Naive thymus-derived CD8-positive, alpha-beta T cell (primary cell): ENCODE data around the gene KCNN1. TPM values are rescaled to one million over a fixed set of nuclear protein-coding genes. Genes with fewer than 3 reads are reported as not detected.
"Not testable (repeated sequence)": the region's sequence is repeated elsewhere in the genome, so short reads cannot be mapped to it uniquely, and the experiment has no call there.

ENCODE experiments used
- ATAC-seq, 2 donors: fragments of 150-1000 bp; cut with Tn5 transposase in 1 of 2; sonication (Bioruptor Pico), chemical (Tn5 transposase) in 1 of 2; 1 replicate in 1 of 2; 2 replicates in 1 of 2; pipeline ENCODE4 v1.10.0; 2021; ENCODE audit warnings: mild to moderate bottlenecking in 2 of 2, moderate library complexity in 2 of 2
- POLR2A ChIA-PET: fragments of 350-600 bp; sonication (Branson Sonifier 250); formaldehyde crosslinking; loops from one replicate; lab custom pipeline; 2021; ENCODE audit warnings: antibody characterized with exemption; lab: Charles Lee
- DNase-seq, 10 donors: peaks; one replicate each; pipeline versions ENCODE4 v3.0.0 to v3.0.0-alpha.2; 2020 to 2022
- H3K27ac Mint-ChIP-seq, 10 donors: one replicate each; pipeline ENCODE4 v1.8.0; 2020 to 2022; ENCODE audit warnings: mild to moderate bottlenecking in 10 of 10, mixed read lengths in 10 of 10, moderate library complexity in 4 of 10, inconsistent platforms in 1 of 10
- H3K27me3 Mint-ChIP-seq, 5 donors: one replicate each; pipeline ENCODE4 v1.8.0; 2021 to 2022; ENCODE audit warnings: mixed read lengths in 5 of 5
- H3K36me3 Mint-ChIP-seq, 3 donors: one replicate each; pipeline ENCODE4 v1.8.0; 2020 to 2022; ENCODE audit warnings: mixed read lengths in 3 of 3, mild to moderate bottlenecking in 2 of 3, inconsistent platforms in 1 of 3
- H3K4me1 Mint-ChIP-seq, 4 donors: one replicate each; pipeline ENCODE4 v1.8.0; 2021 to 2022; ENCODE audit warnings: mixed read lengths in 4 of 4
- H3K4me3 Mint-ChIP-seq, 10 donors: one replicate each; pipeline ENCODE4 v1.8.0; 2020 to 2022; ENCODE audit warnings: mild to moderate bottlenecking in 10 of 10, mixed read lengths in 10 of 10, moderate library complexity in 6 of 10, inconsistent platforms in 1 of 10
- H3K9me3 Mint-ChIP-seq, 9 donors: one replicate each; pipeline ENCODE4 v1.8.0; 2020 to 2022; ENCODE audit warnings: mixed read lengths in 9 of 9, mild to moderate bottlenecking in 3 of 9, inconsistent platforms in 1 of 9, moderate library complexity in 1 of 9
- polyA plus RNA-seq, 3 donors: library from polyadenylated mRNA; unstranded; fragments of 300-500 nt; fragmentation: Illumina TruSeq; gene quantifications; one replicate each; pipeline ENCODE4 v1.2.3, GENCODE V29; 2021
- total RNA-seq, 8 experiments: library from RNA in 2 of 8; stranded (reverse) in 2 of 8; gene quantifications; one replicate each; pipeline ENCODE4 v1.2.3 and lab custom pipeline; 2021 to 2026

KCNN1 gene
- total and polyA plus RNA-seq, 5 experiments from 2014 or later = not detected

GRCh38 chr19:18023622-18024251, 56.8 kb downstream of the KCNN1 start:
- Mint-ChIP-seq H3K27me3 (peaks cover 0 to 1% (median 0%) of the 10 kb centered on the region in 5 donors), H3K36me3 (no peaks in the 10 kb centered on the region), H3K27ac (peak overlapping the region; percentile 91 to 99 (median 98)), H3K4me1 (peaks cover 34 to 63% (median 61%) of the 10 kb centered on the region in 4 donors), H3K9me3 (no peaks in the 10 kb centered on the region), H3K4me3 (peak overlapping the region; percentile 62 to 85 (median 78))
- DNase-seq = peak; percentile 72 to 92 (median 88)
- ATAC-seq = peak; percentile 66 to 88
- POLR2A ChIA-PET = interaction anchor here (0.6 to 10.6 kb wide), 14 partner anchors 8 to 269 kb away, joined by 3 to 214 read pairs (median 5); partner anchors contain the start of genes ARRDC2, JUND and RAB3A

GRCh38 chr19:18027151-18027550, 60.2 kb downstream of the KCNN1 start:
- POLR2A ChIA-PET = interaction anchor here (9.9 to 10.6 kb wide), 2 partner anchors 15 kb away, joined by 146 to 214 read pairs; partner anchors contain the start of gene ARRDC2
- Mint-ChIP-seq H3K27ac (peak overlapping the region; percentile 48 to 86 (median 76)), H3K27me3 (peaks cover 0 to 1% (median 0%) of the 10 kb centered on the region in 5 donors), H3K4me3 (no peak overlapping the region), H3K4me1 (peaks cover 23 to 51% (median 43%) of the 10 kb centered on the region in 4 donors), H3K36me3 (no peaks in the 10 kb centered on the region), H3K9me3 (no peaks in the 10 kb centered on the region)
- DNase-seq (no peak), ATAC-seq (no peak)

- Mint-ChIP-seq H3K27ac (peak overlapping the region in 5 of 10 donors; percentile 5 to 63 (median 25)), H3K36me3 (no peaks in the 10 kb centered on the region), H3K27me3 (no peaks in the 10 kb centered on the region), H3K9me3 (no peaks in the 10 kb centered on the region), H3K4me3 (no peak overlapping the region), H3K4me1 (peaks cover 10 to 34% (median 23%) of the 10 kb centered on the region in 4 donors)
- POLR2A ChIA-PET = interaction anchor here (0.6 to 10.6 kb wide), 8 partner anchors 10 to 530 kb away, joined by 3 to 214 read pairs (median 6); partner anchors contain the start of gene ARRDC2
- ATAC-seq (peak in 1 of 2 donors; percentile 25), DNase-seq (no peak)
Measured at GRCh38 chr19:18029617-18030338, 62.9 kb downstream of the KCNN1 start.

GRCh38 chr19:18031401-18031800, 64.5 kb downstream of the KCNN1 start:
- not testable (repeated sequence) for H3K36me3 Mint-ChIP-seq, H3K27me3 Mint-ChIP-seq, DNase-seq, H3K9me3 Mint-ChIP-seq
- Mint-ChIP-seq H3K4me3 (peak overlapping the region in 1 of 10 donors; percentile 35), H3K27ac (peak overlapping the region in 8 of 10 donors; percentile 25 to 80 (median 46)), H3K4me1 (peaks cover 6 to 35% (median 20%) of the 10 kb centered on the region in 4 donors)
- peak in 1 of 2 donors; percentile 56 for ATAC-seq
- POLR2A ChIA-PET = interaction anchor here (0.6 to 10.6 kb wide), 8 partner anchors 9 to 248 kb away, joined by 3 to 146 read pairs (median 4); partner anchors contain the start of gene ARRDC2

- not testable (repeated sequence) for H3K36me3 Mint-ChIP-seq, H3K4me3 Mint-ChIP-seq, DNase-seq, ATAC-seq, H3K9me3 Mint-ChIP-seq, H3K27me3 Mint-ChIP-seq
- H3K27ac Mint-ChIP-seq = peak overlapping the region in 3 of 10 donors; percentile 7 to 56 (median 22)
- peaks cover 6 to 33% (median 20%) of the 10 kb centered on the region in 4 donors for H3K4me1 Mint-ChIP-seq
- POLR2A ChIA-PET = interaction anchor here (0.6 to 10.6 kb wide), 6 partner anchors 10 to 72 kb away, joined by 3 to 146 read pairs (median 8); no protein-coding TSS in a partner anchor
Measured at GRCh38 chr19:18032102-18032501, 65.2 kb downstream of the KCNN1 start.

- Mint-ChIP-seq H3K9me3 (no peaks in the 10 kb centered on the region), H3K27me3 (no peaks in the 10 kb centered on the region), H3K36me3 (no peaks in the 10 kb centered on the region), H3K27ac (peak overlapping the region in 2 of 10 donors; percentile 8 to 11), H3K4me1 (peaks cover 13 to 54% (median 40%) of the 10 kb centered on the region in 4 donors), H3K4me3 (peak overlapping the region in 1 of 10 donors; percentile 2)
- ATAC-seq (no peak), DNase-seq (no peak)
- POLR2A ChIA-PET = interaction anchor here (8.6 to 12.1 kb wide), 2 partner anchors 14 to 29 kb away, joined by 146 to 267 read pairs; partner anchors contain the start of gene ARRDC2
Measured at GRCh38 chr19:18041054-18041453, 74.1 kb downstream of the KCNN1 start.

- ATAC-seq (no peak), DNase-seq (no peak)
- H3K27me3 Mint-ChIP-seq = no peaks in the 10 kb centered on the region
- no peaks in the 10 kb centered on the region for H3K9me3 Mint-ChIP-seq
- POLR2A ChIA-PET = interaction anchor here (0.6 to 12.1 kb wide), 8 partner anchors 9 to 1376 kb away, joined by 3 to 267 read pairs (median 22); partner anchors contain the start of gene ARRDC2
- peak overlapping the region; percentile 76 to 87 (median 82) for H3K4me3 Mint-ChIP-seq
- peaks cover 17 to 56% (median 48%) of the 10 kb centered on the region in 4 donors for H3K4me1 Mint-ChIP-seq
- H3K27ac Mint-ChIP-seq = peak overlapping the region; percentile 87 to 99 (median 95)
- no peaks in the 10 kb centered on the region for H3K36me3 Mint-ChIP-seq
Measured at GRCh38 chr19:18043676-18044075, 76.8 kb downstream of the KCNN1 start.

GRCh38 chr19:18044825-18045304, 78.0 kb downstream of the KCNN1 start:
- Mint-ChIP-seq H3K9me3 (no peaks in the 10 kb centered on the region), H3K27me3 (no peaks in the 10 kb centered on the region), H3K27ac (peak overlapping the region; percentile 87 to 99 (median 95)), H3K4me1 (peaks cover 19 to 55% (median 49%) of the 10 kb centered on the region in 4 donors), H3K36me3 (no peaks in the 10 kb centered on the region), H3K4me3 (peak overlapping the region; percentile 77 to 89 (median 84))
- ATAC-seq (peak; percentile 97 to 99), DNase-seq (peak; percentile 61 to 91 (median 80))
- POLR2A ChIA-PET = interaction anchor here (0.6 to 12.1 kb wide), 18 partner anchors 9 to 477 kb away, joined by 3 to 267 read pairs (median 7); partner anchors contain the start of genes ARRDC2, ELL, IL12RB1 and JUND

GRCh38 chr19:18045307-18046050, 78.6 kb downstream of the KCNN1 start:
- ATAC-seq = peak in 1 of 2 donors; percentile 15
- peak overlapping the region; percentile 77 to 89 (median 84) for H3K4me3 Mint-ChIP-seq
- H3K36me3 Mint-ChIP-seq = no peaks in the 10 kb centered on the region
- H3K9me3 Mint-ChIP-seq = no peaks in the 10 kb centered on the region
- peak overlapping the region; percentile 87 to 99 (median 95) for H3K27ac Mint-ChIP-seq
- peaks cover 24 to 62% (median 55%) of the 10 kb centered on the region in 4 donors for H3K4me1 Mint-ChIP-seq
- H3K27me3 Mint-ChIP-seq = no peaks in the 10 kb centered on the region
- POLR2A ChIA-PET = interaction anchor here (0.6 to 12.1 kb wide), 16 partner anchors 12 to 476 kb away, joined by 3 to 267 read pairs (median 8); partner anchors contain the start of genes ARRDC2, ELL, IL12RB1 and JUND
- DNase-seq = no peak

- POLR2A ChIA-PET = interaction anchor here (0.6 to 12.1 kb wide), 7 partner anchors 11 to 95 kb away, joined by 3 to 267 read pairs (median 37); partner anchors contain the start of gene ARRDC2
- Mint-ChIP-seq H3K27ac (peak overlapping the region; percentile 68 to 97 (median 92)), H3K27me3 (no peaks in the 10 kb centered on the region), H3K9me3 (no peaks in the 10 kb centered on the region), H3K4me1 (peaks cover 27 to 64% (median 59%) of the 10 kb centered on the region in 4 donors), H3K36me3 (no peaks in the 10 kb centered on the region), H3K4me3 (peak overlapping the region in 4 of 10 donors; percentile 22 to 77 (median 32))
- no peak for ATAC-seq
- DNase-seq = no peak
Measured at GRCh38 chr19:18046059-18046718, 79.3 kb downstream of the KCNN1 start.

- DNase-seq (no peak), ATAC-seq (no peak)
- Mint-ChIP-seq H3K4me1 (peaks cover 24 to 48% (median 41%) of the 10 kb centered on the region in 4 donors), H3K27ac (peak overlapping the region in 1 of 10 donors; percentile 70), H3K27me3 (no peaks in the 10 kb centered on the region), H3K36me3 (no peaks in the 10 kb centered on the region), H3K4me3 (no peak overlapping the region), H3K9me3 (no peaks in the 10 kb centered on the region)
- POLR2A ChIA-PET = interaction anchor here (0.6 to 12.1 kb wide), 3 partner anchors 27 to 112 kb away, joined by 3 to 267 read pairs (median 5); partner anchors contain the start of gene ARRDC2
Measured at GRCh38 chr19:18049385-18049784, 82.5 kb downstream of the KCNN1 start.
